GM19193 (cell line): ENCODE measurements around the gene RIC1.

ENCODE experiments used
- POLR2A ChIP-seq: IDR thresholded peaks from 4 replicates; pipeline ENCODE4 v1.6.1; 2011; ENCODE audit not compliant: insufficient read depth, insufficient read length; ENCODE audit errors: extremely low read depth

RIC1 gene

DNA sequence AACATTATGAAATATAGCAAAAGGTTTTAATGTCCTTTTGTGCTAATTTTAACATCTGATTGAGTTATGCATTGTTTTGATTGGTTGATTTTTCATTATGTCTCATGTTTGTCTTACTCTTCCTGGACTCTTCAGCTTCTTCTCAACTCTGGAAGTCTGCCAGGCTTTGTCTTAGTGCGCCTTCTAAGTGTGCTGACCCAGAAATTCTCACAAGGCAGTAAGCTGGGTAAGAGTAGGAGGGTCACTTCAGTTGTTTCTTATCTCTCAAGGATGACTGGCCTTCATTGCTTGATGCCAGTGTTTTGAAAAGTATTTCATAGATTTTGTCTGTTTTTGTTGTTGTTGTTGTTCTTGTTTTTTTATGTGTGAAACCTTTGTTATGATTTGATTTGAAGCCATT lies 59.2 kb downstream of the RIC1 start:
- no peak for TF ChIP-seq POLR2A

DNA sequence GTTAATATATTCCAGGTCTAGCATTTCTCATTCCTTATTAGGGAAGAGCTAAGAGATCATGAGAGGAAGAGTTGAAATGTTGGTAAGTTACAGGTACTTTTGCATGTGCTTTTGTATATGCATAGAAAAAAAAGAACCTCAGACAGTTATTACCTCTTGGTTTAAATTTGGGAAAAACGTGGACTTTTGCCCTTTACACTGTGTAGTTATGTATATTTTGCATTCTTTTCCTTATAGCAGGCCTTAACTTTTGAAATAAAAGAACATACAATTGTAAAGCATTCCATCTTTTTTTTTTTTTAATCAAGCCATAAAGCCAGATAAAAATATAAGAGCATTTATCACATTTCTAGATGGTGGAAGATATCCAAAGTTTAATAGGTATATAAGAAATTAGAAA lies 61.4 kb downstream of the RIC1 start:
- TF ChIP-seq POLR2A, result no peak

DNA sequence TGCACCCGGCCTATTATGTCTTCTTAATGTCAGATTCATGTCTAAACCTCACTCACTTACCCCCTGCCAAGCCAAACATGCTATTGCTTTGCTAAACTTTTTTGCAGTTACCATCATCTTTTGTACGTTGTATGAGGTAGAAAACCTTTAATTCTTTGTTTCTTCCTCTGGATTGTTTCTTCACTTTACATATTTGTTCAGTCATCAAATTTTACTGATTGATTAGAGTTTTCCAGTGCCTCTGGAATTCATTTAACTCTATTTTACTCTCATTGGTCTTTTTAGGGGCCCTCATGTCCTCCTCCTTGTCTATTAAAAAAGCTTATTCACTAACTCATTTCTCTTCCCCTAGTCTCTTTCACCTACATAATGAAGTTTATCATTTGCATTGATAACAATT lies 67.0 kb downstream of the RIC1 start:
- TF ChIP-seq POLR2A, result no peak

DNA sequence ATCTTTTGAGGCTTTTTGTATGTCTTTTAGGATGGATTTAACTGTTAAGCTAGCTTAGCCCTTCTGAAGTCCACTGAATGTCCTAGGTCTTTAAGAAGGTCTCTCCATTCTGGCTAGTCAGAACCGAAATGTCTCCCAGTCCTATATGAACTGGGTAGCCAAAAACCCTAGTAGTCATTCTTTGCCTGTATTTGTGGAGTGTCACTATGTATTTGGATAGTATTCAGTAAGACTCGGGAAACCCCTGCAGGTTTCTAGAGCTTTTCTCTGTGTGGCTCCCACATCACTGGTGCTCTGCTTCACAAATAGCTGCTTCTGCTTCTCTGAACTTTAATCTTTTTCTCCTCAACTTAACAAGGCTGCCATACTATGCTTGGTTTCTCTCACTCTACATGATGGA lies 68.0 kb downstream of the RIC1 start:
- TF ChIP-seq POLR2A, result no peak

DNA sequence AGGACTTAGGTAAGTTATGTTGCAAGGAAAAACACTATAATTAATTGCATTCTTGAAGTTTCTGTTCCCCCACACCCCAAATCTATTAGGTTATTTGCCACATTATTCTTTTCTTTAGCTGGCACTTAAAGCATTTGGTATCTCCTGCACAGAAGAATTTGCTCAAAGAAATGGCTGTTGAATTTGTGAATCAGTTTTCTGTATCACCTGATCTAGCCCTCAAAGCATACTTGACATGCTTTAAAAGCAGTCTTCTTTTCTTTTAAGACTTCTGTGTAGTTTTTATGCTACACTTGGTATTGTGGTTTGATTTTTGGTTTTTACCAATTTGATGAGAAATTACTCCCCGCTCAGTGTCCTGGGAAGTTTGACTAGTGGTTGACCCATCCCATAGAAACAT lies 69.1 kb downstream of the RIC1 start:
- no peak for TF ChIP-seq POLR2A

DNA sequence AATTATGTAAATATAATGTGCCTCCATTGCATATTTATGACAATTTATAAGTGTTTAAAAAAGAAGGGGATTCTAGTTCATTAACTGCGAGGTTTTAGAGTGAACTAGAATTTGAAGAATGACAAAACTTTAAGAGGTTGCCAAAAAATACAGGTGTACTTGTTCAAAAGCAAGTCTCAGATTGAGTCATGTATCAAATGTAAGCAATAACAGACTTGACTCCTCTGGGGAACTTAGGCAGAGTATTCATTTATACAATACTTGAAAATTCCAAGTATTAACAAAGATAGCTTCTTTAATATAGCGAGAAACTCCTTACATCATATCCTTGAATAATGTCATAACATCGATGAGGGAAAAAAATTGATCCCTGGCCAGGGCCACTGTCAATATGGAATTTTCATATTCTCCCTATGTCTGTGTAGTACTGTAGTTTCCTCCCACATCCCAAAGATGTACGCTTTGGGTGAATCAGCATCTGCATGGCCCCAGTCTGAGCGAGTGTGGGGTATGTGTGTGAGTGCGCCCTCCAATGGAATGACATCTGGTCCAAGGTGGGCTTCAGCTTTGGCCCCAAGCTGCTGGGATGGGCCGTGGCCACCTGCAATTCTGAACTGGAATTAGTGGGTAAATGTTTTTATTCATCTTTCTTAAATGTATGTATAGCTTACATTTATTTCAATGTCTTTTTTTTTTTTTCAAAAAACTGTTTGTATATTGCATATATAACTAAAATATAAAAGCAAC lies 70.1 kb downstream of the RIC1 start:
- no peak for TF ChIP-seq POLR2A

DNA sequence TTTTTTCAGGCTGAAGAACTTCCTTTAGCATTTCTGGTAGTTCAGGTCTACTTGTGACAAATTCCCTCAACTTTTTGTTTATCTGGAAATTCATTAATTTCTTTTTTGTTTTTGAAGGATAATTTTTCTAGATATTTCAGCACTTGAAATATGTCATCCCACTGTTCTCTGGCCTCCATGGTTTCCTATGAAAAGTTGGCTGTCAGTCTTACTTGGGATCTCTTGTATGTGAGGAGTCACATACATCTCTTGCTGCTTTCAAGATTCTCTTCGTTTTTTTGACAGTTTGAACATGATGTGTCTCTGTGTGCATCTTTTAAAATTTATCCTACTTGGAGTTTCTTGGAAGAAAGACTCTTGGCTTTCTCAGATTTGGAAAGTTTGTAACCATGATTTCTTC lies 79.5 kb downstream of the RIC1 start:
- no peak for TF ChIP-seq POLR2A

DNA sequence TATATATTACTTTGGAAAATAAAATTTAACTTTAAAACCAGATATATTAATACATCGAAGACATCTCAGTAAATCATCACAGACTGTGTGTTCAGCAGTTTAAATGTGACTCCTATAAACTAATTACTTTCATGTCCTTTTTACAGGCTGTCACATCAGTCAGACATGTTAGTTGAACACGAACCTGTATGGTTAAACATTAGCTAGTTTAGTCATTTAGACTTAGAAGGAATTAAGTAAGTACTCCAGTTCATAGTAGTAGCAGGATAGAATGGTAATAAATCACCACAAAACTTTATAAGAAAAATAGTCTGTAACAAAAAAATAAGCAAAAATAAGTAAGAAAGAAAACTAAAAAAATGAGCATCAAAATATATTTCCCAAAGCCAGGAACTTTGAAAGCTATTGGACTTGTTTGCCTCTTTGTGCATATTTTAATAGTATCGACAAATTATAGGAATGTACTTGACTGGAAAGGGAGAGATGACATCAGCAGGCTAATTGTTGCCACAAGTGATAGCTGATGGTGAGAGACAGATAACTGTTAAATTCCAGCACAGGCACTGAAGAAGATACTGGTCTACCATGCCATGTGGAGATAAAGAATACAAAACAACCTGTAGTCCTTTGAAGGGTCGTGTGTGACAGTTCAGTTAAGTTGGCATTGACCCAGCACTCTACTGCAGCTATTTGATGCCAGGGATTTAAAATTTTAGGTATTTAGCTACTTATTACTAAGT lies 83.9 kb downstream of the RIC1 start:
- no peak for TF ChIP-seq POLR2A

DNA sequence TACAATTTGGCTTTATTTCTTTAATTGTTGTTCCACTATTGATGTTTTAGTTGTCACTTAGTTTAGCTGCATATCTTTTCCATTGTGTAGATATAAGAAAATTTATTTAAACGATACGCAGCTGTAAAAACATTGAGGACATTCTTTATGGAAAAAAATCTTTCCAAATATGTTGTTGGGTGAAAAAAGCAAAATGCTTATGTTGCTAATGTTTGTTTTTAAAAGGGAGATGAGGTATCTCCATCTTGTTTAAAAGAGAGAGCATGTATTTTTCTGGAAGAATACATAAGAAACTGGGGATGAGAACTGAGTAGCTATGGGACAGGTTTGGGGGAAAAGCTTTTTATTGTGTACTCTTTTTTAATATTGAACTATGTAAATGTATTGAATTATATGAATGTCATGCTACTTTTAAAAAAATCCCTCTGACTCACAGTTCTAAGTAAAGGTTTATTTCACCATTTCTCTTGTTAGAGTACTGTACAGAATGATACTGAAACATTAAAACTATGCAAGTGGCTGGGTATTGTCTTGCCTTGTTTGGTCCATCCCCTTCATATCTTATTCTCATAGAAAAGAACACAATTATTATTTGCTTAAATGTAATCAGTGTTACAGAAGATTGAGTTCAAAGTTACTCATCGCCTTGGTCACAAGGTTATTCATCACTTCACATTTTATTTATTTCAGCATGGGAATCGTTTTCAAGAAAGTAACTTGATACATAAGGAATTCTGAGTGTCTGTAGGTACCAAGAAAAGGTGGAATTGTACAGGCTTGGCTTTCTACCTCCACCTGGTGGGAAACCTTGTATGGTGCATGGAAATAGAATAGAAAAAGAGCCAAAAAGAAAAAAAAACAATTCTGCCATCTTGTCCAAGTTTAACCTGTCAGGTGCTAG lies 85.8 kb downstream of the RIC1 start:
- no peak for TF ChIP-seq POLR2A

DNA sequence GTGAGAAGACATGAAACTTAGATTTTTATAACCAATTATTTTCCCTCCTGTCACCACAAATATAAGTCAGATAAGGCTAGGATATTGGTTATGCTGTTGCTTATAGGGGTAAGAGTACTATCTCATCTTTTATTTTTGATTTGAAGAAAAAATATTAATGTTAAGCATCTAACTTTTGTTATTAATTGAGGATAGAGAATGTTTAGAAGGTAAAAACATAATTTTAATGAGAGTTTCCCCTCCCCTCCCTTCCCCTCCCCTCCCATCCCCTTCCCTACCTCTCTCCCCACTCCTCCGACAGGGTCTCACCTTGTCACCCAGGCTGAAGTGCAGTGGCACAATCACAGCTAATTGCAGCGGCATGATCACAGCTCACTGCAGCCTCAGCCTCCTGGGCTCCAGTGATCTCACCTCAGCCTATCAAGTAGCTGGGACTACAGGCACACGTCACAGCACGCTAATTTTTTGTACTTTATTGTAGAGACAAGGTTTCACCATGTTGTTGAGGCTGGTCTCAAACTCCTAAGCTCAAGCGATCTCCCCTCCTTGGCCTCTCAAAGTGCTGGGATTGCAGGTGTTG lies 86.7 kb downstream of the RIC1 start:
- TF ChIP-seq POLR2A, result no peak

DNA sequence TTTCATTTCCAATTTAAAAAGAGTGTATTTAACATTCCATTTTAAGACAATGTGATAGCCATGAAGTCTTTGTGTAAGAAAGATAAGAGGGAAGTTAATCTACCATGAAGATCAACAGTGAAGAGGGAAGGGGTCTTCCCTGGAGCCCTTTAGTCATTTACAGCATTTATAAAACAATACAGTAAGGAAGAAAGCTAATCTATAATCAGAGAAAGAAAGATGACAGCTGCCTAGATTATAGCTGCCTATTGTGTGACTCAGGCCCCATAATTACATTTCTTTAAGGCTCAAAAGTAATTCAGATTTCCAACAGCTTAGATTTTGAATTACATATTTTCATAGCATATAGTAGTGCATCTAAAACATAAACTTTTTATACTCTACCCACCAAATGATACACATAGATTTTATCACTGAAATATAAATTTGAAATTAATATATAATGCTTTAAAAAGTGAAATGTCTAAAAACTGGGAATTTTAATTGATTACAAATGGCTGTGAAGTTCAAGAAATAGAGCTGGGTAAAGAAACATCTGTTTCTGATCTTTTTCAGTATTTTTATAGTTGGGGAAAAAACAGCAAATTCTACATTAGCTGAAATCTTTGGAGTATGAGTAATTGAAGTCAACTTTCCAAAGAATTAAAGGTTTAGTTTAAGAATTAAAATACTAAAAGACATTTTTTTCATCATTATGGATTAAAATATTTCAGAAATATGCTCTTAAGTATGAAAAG lies 89.6 kb downstream of the RIC1 start:
- TF ChIP-seq POLR2A, result no peak

DNA sequence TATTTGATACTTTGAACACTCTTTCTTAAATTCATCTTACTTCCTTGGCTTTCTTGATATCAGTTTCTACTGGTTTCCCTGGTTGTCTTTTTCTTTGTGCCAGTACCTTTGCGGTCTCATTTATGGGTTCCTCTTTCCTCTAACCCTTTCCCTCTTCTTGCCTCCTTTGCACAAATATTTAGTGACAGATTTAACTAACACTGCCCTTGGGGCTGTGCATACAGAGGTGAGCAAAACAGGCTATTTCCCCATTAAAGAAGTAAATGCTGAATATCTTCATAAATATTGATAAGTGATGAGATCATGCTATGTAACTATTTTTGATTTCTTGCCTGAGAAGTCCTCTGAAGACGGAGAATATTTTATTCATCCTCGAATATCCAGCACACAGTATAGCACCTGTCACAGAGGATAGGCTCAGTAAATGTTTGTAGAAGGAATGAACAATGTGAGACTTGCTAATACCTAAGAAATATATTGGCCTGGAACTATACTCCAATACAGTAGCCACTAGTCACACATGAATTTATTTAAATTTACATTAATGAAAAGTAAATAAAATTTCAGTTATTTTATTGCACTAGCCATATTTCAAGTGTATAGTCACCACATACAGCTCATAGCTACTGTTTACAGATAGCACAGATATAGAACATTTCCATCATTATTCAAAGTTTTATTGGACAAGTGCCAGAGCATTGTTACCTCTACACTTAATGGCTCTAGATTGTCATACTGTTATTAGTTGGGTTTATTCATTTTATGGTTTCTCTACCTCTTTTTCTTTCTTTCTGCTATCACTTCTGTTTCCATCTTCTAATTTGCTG lies 90.4 kb downstream of the RIC1 start:
- TF ChIP-seq POLR2A, result no peak

DNA sequence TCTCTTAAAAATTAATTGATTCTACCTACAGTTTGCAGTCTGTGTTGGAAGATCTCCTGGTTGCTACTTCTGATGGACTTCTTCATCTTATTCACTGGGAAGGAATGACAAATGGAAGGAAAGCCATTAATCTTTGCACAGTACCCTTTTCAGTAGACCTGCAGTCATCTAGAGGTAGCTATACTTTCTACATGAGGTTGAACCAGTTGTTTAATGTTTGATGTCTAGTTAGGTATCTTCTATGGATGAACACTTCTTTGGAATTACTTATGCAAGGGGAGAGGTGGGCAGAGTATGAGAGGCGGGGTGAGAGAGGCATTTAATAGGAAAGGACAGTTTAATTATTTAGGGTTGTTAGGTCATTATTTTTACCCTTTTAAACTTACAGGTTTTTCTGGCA lies 91.2 kb downstream of the RIC1 start:
- no peak for TF ChIP-seq POLR2A

DNA sequence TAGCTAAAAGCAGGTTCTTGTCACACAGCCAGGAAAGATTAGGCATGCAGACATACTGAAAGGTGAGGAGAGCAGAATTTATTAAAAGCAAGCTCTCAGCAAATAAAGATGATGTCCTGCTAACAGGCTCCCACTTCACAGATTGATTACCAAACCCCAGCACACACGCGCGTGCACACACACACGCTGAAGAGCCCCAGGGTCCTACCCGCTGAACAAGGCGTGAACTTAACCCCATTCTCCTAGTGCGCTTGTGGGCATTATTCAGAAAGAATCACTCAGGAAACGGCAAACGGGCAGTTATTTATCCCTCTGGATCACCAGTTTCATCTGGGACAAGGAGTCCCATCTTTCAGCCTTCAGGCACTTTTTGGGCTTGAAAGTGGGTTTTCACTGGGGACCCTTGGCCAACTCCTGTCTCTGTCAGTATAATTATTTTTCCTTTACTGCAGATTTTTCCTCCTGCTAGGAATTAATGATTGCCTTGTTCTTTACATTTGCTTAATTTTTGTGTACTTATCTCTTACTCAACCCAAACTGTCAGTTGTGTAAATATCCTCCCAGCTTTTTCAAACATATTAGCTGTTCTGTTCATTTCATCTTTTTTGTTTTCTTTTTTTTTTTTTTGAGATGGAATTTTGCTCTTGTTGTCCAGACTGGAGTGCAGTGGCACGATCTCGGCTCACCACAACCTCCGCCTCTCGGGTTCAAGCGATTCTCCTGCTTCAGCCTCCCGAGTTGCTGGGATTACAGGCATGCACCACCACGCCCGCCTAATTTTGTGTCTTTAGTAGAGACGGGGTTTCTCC lies 92.6 kb downstream of the RIC1 start:
- TF ChIP-seq POLR2A, result no peak

DNA sequence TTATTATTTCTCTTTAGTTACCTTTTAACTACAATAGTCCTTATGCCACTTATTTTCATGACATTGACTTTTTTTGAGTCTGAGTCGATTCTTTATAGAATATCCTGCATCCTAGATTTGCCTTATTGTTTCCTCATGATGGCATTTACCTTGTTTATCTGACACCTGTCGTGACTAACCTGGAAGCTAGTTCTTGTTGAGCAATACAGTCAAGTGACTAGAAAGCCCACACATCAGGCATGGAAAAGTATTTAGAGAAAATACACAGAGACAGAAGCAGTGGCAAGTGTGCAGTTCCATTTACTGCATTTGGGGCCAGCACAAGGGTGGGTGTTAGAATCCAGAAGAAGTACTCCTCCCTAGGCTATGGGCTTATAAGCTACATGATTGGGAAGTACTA lies 106.2 kb downstream of the RIC1 start:
- no peak for TF ChIP-seq POLR2A
